Measurements from ENCODE around the gene FAM98C.

The FAM98C gene

DNA sequence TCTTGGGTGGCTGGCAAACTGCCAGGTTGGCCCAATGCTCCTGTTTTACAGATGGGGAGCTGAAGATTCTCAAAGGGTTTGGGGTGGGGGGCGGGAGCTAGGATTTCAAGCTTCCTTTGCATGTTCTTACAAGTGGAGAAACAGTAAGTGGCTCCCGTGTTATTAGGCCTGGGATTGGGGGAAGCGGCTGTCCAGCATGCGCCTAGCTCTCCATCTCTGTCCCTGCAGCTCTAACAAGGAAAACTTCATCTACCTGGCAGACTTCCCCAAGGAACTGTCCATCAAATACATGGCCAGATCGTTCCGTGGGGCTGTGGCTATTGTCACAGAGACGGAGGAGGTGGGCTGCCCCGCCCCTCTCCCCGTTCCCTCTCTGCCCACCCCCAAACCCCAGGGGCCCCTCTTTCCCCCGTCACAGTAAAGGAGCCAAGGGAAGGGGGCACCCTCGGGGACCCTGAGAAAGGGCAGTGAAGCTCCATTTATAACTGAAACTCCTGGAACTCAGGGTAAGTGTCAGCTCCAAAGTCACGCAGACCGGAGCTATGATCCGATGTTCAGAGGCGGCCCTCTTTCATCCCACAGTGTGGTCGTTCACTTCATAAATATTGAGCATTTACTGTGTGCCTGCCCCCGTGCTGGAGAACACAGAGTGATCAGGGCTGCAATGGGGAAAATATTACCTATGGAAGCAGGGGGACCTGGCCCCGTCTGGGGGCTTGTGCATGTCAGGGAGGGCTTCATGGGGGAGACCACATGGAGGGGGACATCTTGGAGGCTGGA, 43.5 kb upstream of the FAM98C start:
- H3K27me3 ChIP-seq (ENCODE audit: low read depth, low read length) = peaks cover 7% of the 10 kb centered on the region
- no peak overlapping the region for H3K9ac ChIP-seq (ENCODE audit: low read length)
- H4K20me1 ChIP-seq (ENCODE audit: insufficient read depth, low read length) = no peaks in the 10 kb centered on the region

DNA sequence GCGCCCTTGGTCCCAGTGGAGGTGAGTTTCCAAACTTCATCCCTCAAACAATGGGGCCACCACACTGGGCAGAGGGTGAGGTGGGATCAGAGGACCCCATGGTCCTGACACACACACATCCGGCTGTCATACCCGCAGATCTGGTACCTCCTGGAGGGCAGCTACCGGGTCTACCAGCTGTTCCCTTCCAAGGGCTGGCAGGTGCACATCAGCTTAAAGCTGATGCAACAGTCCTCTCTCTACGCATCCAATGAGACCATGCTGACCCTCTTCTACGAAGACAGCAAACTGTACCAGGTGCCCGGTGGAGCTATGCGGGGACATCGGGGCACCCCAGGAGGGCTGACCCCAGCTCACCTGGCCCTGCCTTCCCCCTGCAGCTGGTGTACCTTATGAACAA, 42.5 kb upstream of the FAM98C start:
- no peak overlapping the region for H3K4me3 ChIP-seq (ENCODE audit: low read length)
- H3K9me3 ChIP-seq (ENCODE audit: insufficient read depth, low read length) = no peaks in the 10 kb centered on the region; the same call in 1 of the 2 replicates
- no peak overlapping the region for H3K4me2 ChIP-seq (ENCODE audit: low read length)
- TF ChIP-seq EZH2phosphoT487 (IDR thresholded peaks at IDR 0.05; ENCODE audit: low read depth) = no peak
- TF ChIP-seq, protein P1, sequence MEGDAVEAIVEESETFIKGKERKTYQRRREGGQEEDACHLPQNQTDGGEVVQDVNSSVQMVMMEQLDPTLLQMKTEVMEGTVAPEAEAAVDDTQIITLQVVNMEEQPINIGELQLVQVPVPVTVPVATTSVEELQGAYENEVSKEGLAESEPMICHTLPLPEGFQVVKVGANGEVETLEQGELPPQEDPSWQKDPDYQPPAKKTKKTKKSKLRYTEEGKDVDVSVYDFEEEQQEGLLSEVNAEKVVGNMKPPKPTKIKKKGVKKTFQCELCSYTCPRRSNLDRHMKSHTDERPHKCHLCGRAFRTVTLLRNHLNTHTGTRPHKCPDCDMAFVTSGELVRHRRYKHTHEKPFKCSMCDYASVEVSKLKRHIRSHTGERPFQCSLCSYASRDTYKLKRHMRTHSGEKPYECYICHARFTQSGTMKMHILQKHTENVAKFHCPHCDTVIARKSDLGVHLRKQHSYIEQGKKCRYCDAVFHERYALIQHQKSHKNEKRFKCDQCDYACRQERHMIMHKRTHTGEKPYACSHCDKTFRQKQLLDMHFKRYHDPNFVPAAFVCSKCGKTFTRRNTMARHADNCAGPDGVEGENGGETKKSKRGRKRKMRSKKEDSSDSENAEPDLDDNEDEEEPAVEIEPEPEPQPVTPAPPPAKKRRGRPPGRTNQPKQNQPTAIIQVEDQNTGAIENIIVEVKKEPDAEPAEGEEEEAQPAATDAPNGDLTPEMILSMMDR (IDR thresholded peaks at IDR 0.05; ENCODE audit: low read depth, low read length) = no peak
- H2AFZ ChIP-seq (ENCODE audit: low read depth, low read length) = no peak overlapping the region
- no peaks in the 10 kb centered on the region for H3K79me2 ChIP-seq (ENCODE audit: low read length)
- H3K27ac ChIP-seq (ENCODE audit: low read length) = no peak overlapping the region
- no peaks in the 10 kb centered on the region for H3K4me1 ChIP-seq (ENCODE audit: low read length)
- no peaks in the 10 kb centered on the region for H4K20me1 ChIP-seq (ENCODE audit: insufficient read depth, low read length)
- peaks cover 7% of the 10 kb centered on the region for H3K27me3 ChIP-seq (ENCODE audit: low read depth, low read length)
- no peak overlapping the region for H3K9ac ChIP-seq (ENCODE audit: low read length)
- no peaks in the 10 kb centered on the region for H3K36me3 ChIP-seq (replicated peaks; ENCODE audit: low read depth, low read length)

More for the DNA sequence above, 43.5 kb upstream of the FAM98C start:
- no peak overlapping the region for H3K4me3 ChIP-seq (ENCODE audit: low read length)
- H3K9me3 ChIP-seq (ENCODE audit: insufficient read depth, low read length) = no peaks in the 10 kb centered on the region; the same call in 1 of the 2 replicates
- no peak overlapping the region for H3K27ac ChIP-seq (ENCODE audit: low read length)
- no peak for TF ChIP-seq EZH2phosphoT487 (IDR thresholded peaks at IDR 0.05; ENCODE audit: low read depth)
- TF ChIP-seq, protein P1 (IDR thresholded peaks at IDR 0.05; ENCODE audit: low read depth, low read length) = no peak
- H3K79me2 ChIP-seq (ENCODE audit: low read length) = no peaks in the 10 kb centered on the region
- no peak overlapping the region for H2AFZ ChIP-seq (ENCODE audit: low read depth, low read length)
- no peaks in the 10 kb centered on the region for H3K4me1 ChIP-seq (ENCODE audit: low read length)
- H3K4me2 ChIP-seq (ENCODE audit: low read length) = no peak overlapping the region
- no peaks in the 10 kb centered on the region for H3K36me3 ChIP-seq (replicated peaks; ENCODE audit: low read depth, low read length)

DNA sequence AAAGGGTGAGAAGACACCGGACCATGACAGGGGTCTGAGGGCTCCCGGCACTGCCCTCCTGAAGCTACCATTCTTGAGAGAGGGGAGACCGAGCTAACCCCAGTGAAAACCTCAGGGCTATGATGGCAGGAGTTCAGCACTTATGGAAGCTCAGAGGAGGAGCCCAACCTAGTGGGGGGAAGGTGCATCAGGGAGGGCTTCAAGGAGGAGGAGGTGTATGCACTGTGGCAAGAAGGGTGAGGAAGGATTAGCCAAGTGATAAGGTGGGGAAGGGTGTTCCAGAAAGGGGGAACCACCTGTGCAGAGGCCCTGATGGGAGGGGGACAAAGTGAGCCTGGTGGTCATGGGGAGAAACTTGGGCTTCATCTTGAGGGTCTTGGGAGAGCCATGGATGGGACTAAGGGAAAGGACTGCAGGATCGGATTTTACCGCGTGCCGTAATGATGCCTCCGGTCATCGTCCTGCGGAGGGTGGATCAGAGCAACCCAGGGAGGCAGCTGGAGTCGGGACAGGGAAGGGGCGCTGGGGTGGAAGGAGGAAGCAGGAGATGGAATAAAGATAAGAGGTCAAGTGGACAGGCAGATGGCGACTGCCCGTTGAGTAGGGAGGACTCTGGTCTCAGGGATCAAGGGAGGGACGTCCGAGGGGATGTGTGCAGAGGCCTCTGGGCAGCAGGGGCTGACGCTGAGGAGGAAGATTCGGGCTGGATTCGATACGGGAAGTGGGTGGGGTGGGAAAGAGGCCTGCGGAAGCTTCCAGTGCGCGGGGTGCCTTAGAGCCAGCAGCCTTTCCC, 41.9 kb upstream of the FAM98C start:
- Histone ChIP-seq H3K27me3 (ENCODE audit: low read depth, low read length) (peaks cover 7% of the 10 kb centered on the region), H2AFZ (ENCODE audit: low read depth, low read length) (no peak overlapping the region), H3K27ac (ENCODE audit: low read length) (no peak overlapping the region), H3K4me1 (ENCODE audit: low read length) (no peaks in the 10 kb centered on the region), H3K4me3 (ENCODE audit: low read length) (no peak overlapping the region), H4K20me1 (ENCODE audit: insufficient read depth, low read length) (no peaks in the 10 kb centered on the region), H3K9ac (ENCODE audit: low read length) (no peak overlapping the region), H3K36me3 (replicated peaks; ENCODE audit: low read depth, low read length) (no peaks in the 10 kb centered on the region), H3K79me2 (ENCODE audit: low read length) (no peaks in the 10 kb centered on the region), H3K9me3 (ENCODE audit: insufficient read depth, low read length) (no peaks in the 10 kb centered on the region; the same call in 1 of the 2 replicates), H3K4me2 (ENCODE audit: low read length) (no peak overlapping the region)
- no peak for TF ChIP-seq EZH2phosphoT487 (IDR thresholded peaks at IDR 0.05; ENCODE audit: low read depth)
- TF ChIP-seq, protein P1 (IDR thresholded peaks at IDR 0.05; ENCODE audit: low read depth, low read length) = no peak

DNA sequence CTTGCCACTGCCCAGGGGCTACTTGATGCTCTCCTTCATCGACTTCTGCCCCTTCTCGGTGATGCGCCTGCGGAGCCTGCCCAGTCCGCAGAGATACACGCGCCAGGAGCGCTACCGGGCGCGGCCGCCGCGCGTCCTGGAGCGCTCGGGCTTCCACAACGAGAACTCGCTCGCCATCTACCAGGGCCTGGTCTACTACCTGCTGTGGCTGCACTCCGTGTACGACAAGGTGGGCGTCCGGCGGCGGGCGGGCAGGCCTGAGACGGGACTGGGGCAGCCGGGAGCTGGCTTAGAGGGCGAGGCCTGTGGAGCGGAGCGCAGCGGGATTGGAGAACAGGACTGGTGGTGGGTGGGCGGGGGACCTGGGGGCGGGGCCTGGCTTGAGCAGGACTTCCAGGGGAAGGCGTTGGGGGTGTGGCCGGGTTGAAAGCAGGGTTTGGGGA, 41.2 kb upstream of the FAM98C start:
- no peaks in the 10 kb centered on the region; the same call in 1 of the 2 replicates for H3K9me3 ChIP-seq (ENCODE audit: insufficient read depth, low read length)
- H3K4me2 ChIP-seq (ENCODE audit: low read length) = no peak overlapping the region
- H3K27me3 ChIP-seq (ENCODE audit: low read depth, low read length) = peaks cover 7% of the 10 kb centered on the region
- TF ChIP-seq, protein P1 (IDR thresholded peaks at IDR 0.05; ENCODE audit: low read depth, low read length) = no peak
- no peak for TF ChIP-seq EZH2phosphoT487 (IDR thresholded peaks at IDR 0.05; ENCODE audit: low read depth)
- no peaks in the 10 kb centered on the region for H3K79me2 ChIP-seq (ENCODE audit: low read length)
- H3K4me3 ChIP-seq (ENCODE audit: low read length) = no peak overlapping the region
- no peak overlapping the region for H3K27ac ChIP-seq (ENCODE audit: low read length)
- H3K36me3 ChIP-seq (replicated peaks; ENCODE audit: low read depth, low read length) = no peaks in the 10 kb centered on the region
- no peak overlapping the region for H3K9ac ChIP-seq (ENCODE audit: low read length)
- no peak overlapping the region for H2AFZ ChIP-seq (ENCODE audit: low read depth, low read length)
- H3K4me1 ChIP-seq (ENCODE audit: low read length) = no peaks in the 10 kb centered on the region
- no peaks in the 10 kb centered on the region for H4K20me1 ChIP-seq (ENCODE audit: insufficient read depth, low read length)

Measured in OCI-LY3 (cell line).